GM21390 (cell line): ENCODE results near the gene GRHL1.

Source experiments
- ATAC-seq: cut with Tn5 transposase; IDR thresholded peaks from one replicate; pipeline ENCODE4 v1.9.1; 2021; ENCODE audit not compliant: unreplicated experiment

GRHL1 gene

DNA sequence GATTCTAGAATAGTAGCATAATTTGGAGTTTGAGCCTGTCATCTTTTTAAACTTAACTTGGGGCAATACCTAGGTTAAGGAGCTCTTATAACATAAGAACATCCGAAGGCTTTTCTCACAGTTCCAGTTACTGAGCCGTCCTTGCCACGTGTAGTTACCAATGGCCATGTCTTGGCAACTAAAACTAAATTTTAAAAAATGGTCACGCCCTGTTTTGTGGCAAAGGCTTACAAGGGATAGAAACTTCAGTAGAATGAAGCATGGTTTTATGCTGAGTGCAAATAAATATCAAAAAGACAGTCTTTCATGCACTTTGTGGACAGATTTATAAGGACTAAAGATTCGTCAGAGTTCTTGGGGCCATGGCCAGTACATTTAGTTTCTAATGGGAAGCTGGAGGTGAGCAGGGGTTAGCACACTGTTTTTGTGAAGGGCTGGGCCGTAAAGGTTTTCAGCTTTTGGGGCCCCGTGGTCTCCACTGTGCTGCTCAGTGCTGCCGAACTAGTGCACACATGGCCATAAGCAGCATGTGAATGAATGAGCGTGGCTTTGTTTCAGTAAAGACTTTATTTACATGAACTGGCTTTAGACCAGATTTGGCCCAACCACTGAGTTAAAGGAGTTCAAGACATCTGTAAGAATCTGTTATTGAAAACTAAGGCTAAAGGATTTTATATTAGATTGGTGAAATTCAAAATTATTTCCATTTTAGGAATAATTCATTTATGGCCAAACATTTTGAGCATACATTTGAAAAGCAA lies 41.1 kb downstream of the GRHL1 start:
- ATAC-seq = no peak

DNA sequence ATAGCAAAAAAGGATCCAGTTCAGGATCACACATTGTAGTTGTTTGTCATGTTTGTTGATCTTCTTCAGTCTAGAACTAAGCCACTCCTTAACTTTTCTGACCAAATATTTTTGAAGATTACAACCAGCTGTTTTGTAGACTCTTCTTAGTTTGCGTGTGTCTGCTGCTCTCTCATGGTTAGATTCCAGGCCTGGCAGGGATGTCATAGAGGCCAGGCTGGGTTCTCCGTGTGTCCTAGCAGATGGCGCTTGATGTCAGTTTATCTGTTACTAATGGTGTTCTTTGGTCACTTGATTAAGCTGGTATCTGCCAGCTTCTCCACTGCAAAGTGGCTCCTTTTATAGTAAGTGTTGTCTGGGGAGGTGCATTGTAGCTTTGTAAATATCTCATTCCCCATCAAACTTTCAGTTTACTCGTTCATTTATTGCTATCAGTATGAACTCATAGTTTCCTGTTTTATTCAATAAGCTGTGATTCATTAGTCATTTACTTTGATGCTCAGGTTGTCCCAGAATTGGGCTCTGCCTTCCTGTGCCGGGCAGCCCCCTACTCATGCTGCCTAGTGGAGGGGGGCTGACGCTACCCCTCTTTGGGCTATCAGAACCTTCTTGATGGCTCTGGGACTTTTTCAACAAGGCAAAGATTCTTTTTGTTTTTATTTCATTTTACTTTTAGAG lies 42.1 kb downstream of the GRHL1 start:
- ATAC-seq = no peak

DNA sequence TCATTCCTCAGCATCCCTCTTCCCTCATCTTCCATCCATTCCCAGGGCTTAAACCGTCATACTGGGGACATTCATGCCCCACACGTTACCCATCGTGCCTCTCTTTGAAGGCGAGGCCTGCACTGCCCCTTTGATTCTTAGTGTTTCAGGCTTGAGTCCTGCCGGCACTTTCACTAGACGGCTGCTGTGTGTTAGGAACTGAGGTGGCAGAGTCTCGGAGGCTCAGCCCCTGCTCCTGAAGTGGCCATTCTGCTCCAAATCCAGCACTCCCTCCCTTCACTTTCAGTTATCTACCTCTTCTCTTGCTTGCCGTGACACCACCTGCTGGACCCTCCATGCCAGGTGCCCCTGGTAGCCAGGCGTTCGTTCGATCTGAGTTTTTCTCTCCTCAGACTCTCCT lies 43.0 kb downstream of the GRHL1 start:
- ATAC-seq = no peak

DNA sequence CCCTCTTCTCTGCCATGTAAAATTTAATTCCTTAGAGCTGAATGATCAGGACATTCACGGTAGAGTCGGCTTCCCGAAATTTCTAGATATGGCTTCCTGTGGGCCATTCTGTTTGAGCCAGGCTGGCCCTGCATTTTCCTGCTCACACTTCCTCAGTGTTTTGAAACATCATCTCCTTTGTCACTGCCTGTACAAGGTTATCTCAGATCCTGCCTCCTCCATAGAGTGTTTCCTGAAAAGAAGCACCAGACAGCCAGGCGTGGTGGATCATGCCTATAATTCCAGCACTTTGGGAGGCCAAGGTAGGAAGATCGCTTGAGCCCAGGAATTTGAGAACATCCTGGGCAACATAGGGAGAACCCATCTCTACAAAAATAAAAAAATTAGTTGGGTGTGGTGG lies 43.6 kb downstream of the GRHL1 start:
- ATAC-seq = no peak

DNA sequence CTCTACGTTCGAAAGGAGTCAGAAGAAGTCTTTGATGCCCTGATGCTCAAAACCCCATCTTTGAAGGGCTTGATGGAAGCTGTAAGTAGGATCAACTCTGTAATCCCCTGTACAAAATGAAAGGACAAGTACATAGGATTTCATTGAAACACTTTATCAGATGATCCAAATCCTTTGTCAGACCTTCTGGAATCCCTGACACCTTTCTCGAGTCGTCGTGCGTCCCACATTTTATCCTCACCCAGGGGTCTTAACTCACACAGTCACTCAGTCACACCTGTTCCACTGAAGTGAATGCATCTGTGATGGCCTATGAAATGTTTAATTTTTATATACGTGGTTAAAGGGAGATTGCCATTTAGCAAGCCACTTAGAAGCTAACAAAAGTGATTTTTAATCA lies 44.8 kb downstream of the GRHL1 start:
- no peak for ATAC-seq

DNA sequence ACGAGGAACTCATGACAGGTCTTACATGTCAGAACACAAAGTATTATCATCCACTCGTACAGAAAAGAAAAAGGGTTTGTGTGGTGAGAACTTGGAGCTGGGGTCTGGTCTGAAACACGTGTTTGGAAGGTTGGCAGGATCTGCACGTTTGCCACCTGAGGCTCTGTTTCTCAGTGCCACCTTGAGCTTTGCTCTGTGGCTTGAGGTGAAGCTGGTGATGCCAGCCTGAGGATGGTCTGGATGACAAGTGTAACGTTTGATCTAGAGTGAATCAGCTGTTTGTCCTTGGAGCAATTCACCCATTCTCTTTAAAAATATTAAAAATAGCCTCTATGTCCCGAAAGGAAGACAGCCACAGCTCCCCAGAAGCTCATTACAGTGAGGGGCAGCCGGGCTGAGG lies 46.4 kb downstream of the GRHL1 start:
- ATAC-seq = no peak

DNA sequence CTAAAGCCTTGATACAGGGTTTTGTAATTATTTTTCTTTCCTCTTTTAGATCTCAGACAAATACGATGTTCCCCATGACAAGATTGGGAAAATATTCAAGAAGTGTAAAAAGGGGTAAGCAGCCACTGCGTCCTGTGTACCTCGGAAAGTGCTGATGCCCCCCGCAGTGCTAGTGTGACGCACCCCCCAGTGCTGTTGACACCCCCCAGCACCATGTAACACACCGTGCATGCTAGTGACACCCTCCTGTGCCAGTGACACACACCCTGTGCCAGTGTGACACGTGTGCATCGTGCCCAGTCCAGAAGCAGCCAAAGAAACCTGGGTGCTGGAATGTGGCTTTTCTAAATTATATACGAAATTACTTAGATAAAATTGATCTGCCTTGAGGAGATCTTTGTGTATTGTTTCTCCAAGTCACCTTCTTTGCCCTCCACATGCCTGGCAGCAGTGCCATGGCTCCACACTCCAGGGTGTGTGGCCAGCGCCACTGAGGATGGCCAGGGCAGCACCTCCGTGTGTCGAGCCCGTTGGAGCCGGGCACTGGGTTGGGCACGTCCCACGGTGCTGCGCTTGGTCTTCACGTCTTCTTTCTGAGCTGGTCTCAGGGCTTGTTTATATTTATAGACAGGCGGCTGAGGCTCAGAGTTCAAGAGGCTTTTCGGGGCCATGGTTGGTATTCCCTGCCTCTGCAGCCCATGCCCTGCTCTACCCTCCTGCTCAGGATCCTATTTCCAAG lies 47.6 kb downstream of the GRHL1 start:
- no peak for ATAC-seq

DNA sequence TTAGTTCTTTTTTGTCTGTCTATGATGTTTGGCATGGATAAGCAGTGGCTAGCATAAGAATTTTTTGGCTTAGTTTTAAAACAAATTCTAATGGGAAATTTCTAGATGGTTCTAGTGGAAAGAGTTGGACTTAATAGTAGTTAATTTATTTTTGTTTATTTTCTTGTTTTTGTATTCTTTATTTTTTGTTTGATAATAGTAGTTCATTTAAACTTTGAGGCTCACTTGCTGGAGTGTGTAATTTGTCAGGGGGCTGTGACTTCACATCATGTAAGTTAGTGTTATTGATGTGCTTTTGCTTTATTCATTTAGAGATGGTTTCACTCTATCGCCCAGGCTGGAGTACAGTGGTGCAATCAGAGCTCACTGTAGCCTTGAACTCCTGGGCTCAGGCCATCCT lies 48.2 kb downstream of the GRHL1 start:
- ATAC-seq = no peak

DNA sequence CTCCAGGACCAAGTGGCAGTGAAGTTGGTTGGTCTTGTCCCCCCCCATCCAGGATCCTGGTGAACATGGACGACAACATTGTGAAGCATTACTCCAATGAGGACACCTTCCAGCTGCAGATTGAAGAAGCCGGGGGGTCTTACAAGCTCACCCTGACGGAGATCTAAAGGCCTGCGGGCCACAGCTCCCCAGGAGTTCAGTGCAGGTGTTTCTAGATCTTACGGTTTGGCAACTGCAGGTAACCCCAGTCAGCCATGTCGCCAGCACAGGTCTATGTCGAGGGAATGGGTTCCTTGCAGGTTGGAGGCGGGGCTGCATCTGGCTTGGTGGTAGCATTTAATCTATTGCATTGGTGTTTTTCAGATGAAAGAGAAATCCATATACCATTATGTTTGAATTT lies 49.0 kb downstream of the GRHL1 start:
- ATAC-seq = no peak

DNA sequence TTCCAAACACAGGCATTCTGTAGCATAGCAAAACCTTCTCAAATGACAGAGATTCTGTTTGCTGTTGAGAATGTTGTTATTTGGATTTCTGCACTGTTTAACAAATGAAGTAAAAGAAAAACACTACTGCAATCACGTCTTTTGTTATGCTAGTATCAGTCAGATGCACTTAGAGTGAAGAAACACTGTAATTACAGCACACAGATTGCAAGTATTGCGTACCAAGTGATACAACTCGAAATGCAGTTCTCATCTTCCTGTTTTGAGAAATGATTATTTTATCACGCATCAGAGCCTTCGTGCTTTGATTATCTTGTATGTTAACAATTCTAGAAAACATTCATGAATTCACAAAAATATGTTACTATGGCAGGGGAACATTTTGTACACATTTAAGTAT lies 50.1 kb downstream of the GRHL1 start:
- ATAC-seq = no peak

DNA sequence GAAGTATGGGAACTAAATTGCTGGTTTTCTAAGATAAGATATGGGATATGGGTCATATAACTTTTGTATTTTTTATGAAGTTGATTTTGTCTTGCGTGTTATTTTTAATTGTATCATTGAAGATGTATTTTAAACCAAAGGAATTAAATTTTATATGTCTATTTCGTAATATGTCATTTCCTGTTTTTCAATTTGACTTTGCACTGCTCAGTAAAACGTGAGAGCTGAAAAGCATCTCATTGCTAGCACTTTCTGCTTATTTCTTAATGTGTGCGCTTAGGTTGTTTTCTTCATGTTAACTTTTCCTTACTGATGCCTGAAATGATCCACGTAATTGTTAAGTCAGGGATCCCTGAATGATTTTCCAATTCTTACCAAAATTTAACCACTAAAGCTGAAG lies 50.6 kb downstream of the GRHL1 start:
- no peak for ATAC-seq

DNA sequence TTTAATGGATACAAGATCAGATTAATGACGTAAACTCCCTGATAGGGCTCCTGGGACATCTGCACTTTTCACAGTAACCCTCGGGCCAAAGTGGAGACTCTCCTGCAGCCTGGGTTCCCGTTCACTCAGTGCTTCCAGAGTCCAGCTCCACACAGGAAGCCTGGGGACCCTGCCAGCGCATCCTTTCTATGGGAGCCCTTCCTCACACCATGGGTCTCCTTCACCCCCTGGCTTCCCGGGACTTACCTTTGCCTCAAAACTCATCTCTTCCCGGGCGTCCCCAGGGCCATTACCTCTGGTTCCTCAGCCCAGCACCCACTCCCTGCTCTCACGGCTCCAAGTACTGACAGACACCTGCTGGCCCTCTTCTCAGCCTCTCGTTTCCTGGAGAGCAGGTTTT lies 51.2 kb downstream of the GRHL1 start:
- ATAC-seq = no peak

DNA sequence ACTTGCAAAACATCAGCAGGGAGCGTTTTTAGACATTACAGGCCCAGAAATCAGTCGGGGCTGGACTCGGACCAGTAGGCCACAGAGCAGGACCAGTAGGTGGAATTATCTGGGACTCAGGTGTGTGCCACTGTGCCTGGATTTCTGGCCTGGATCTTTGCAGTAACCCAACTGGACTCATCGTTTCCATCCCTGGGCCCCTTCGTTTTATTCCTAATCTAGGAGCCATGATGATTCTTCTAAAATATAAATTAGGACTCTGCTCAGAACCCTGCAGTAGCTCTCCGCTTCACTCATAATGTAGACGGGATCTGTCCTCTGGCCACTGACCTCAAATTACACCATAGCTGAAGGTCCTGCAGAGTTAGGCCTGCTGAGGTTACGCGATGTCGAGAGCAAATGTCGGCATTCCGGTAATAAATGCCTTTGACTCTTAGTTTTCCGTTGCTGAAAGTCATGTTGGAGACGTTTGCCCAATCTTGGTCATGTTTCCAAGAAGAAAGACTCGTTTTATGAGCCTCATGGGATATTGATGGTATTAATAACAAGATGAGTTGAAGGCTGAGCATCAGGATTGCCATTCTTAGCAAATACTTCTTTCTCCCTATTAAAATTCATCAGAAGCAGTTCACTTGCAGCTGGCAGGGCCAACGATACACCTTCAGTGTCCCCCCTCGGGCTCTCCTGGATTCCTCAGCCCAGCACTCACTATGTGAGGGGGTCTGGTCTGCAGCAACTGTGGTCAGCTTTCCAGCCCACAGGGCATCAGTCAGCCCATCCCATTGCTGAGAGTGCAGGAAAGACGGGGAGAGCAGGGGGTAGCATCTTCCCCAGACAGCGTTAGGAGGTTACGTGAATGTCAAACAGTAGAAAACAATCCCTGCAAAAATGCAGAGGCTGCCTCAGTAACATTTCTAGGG lies 52.0 kb downstream of the GRHL1 start:
- no peak for ATAC-seq

DNA sequence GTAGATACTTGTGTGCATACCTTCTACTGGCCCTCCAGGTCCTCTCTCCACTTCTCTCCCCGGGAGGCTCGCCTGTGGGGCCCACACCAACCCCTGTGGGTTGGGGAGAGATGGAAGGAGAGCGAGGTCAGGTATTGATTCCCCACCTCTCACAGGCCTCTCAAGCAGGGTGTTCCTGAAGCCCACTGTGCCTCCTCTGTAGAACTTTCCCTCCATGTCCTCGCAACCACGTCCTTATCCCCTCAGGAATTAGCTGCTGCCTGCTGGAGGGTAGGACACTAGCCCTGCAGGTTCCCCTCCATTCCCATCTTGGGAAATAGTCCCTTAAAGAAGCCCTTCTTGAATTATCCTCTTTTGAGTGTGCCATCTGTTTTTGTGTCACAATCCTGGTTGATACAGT lies 52.9 kb downstream of the GRHL1 start:
- no peak for ATAC-seq

DNA sequence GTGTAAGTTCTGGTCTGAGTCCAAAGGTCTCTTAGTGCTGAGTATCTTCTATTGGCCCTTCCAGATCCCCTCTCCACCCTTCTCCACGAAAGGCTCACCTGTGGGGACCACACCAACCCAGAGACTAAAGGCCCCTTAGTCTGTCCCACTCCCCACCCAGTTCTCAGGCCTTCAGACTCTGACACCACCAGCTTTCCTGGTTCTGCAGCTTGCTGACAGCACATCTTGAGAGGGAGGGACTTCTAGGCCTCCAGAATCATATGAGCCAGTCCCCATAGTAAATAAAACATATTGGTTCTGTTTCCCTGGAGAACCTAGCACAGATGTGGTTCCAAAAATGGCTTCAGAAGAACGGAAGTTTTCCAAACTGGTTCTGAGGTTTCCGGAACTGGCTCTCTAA lies 53.3 kb downstream of the GRHL1 start:
- ATAC-seq = no peak

DNA sequence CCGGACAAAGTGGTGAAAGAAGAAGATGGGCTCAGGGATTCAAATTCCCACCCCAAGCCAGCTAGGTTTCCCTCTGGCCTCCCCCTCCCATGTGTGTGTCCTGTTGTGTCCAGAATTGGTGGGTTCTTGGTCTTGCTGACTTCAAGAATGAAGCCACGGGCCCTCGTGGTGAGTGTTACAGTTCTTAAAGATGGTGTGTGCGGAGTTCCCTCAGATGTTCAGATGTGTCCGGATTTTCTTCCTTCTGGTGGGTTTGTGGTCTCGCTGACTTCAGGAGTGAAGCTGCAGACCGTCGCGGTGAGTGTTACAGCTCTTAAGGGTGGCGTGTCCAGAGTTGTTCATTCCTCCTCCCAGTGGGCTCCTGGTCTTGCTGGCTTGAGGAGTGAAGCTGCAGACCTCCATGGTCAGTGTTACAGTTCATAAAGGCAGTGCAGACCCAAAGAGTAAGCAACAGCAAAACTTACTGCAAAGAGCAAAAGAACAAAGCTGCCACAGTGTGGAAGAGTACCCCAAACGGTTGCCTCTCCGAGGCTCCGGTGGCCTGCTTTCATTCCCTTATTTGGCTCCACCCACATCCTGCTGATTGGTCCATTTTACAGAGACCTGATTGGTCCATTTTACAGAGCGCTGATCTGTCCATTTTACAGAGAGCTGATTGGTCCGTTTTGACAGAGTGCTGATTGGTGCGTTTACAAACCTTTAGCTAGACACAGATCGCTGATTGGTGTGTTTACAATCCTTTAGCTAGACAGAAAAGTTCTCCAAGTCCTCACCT lies 54.2 kb downstream of the GRHL1 start:
- ATAC-seq = no peak

DNA sequence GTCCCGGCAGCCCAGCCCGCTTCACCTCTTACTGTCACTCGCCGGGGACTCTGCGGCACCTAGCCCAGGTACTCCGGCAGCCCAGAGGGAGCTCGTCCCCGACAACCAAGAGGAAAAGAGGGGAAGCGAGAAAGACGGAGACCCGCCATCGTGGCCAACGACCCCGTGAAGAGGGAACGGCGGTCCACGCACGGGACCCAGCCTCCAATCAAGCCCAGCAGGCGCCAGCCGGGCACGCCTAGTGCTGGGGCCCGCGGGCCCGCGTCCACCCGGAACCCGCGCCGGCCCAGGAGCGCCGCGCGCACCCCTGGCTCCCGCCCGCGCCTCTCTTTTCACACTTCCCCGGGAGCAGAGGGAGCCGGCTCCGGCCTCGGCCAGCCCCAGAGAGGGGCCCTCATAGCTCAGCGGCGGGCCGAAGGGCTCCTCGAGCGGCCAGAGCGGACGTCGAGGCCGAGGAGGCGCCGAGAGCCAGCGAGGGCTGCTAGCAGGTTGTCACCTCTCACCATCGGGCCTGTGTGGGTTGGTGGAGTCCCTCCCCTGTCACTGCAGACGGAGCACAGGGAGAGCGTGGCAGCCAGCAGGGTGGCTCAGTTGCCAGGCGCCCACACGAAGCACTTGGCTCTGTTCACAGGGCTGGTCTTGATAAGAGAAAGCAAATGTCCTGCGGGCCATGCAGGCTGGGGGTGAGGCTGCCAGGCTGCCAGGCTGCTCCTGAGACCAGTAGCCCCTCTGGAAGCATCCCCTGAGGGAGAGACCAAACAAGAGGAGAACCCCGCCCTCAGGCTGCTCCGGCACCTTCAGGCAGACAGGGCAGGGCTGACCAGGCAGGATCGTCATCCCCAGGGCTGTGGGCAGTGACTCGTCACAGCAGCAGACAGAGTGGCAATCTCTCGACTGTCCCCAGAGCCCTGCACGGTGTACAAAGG lies 55.0 kb downstream of the GRHL1 start:
- no peak for ATAC-seq

DNA sequence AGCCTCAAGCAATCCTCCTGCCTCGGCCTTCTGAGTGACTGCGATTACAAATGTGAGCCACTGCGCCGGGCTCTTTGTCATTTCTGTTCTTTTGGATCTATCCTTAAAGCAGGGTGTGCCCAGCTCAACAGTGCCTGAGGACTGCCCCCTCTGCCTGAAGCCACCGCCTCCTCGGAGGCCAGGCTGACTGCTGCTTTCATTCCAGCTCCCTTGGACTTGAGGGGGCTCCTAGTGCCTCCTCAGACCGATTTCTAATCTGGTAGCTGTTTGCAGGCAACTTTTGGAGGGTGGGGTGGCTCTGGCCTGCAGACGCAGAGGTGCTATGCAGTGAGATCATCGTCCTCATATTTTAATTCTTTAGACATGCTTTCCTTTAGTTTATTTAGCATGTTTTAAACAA lies 55.9 kb downstream of the GRHL1 start:
- no peak for ATAC-seq
